Loucy (cell line): Measurements from ENCODE around the gene ERCC3.

Experiments used
- H2AFZ ChIP-seq: fragments of 200-600 bp; sonication (generic); 2 replicates; pipeline ENCODE4 v1.6.0; 2016; ENCODE audit warnings: antibody characterized with exemption, mild to moderate bottlenecking, low read length, moderate library complexity
- H3F3A ChIP-seq: fragments of 200-600 bp; 2 replicates; pipeline ENCODE4 v1.6.0; 2016; ENCODE audit warnings: antibody characterized with exemption, low read depth, mild to moderate bottlenecking
- H3K27me3 ChIP-seq: fragments of 200-600 bp; sonication (generic); 2 replicates; pipeline ENCODE4 v1.6.1; 2014; ENCODE audit warnings: low read length, mild to moderate bottlenecking; ENCODE audit not compliant: insufficient read depth, poor library complexity, severe bottlenecking
- H3K36me3 ChIP-seq: fragments of 200-600 bp; sonication (generic); 2 replicates; pipeline ENCODE4 v1.6.1; 2016; ENCODE audit warnings: low read length; ENCODE audit not compliant: insufficient read depth
- H3K4me1 ChIP-seq: fragments of 200-600 bp; sonication (generic); 2 replicates; pipeline ENCODE4 v1.5.1; 2014; ENCODE audit warnings: low read length, mild to moderate bottlenecking; ENCODE audit not compliant: insufficient read depth, poor library complexity, severe bottlenecking
- H3K4me2 ChIP-seq: fragments of 200-600 bp; sonication (generic); 2 replicates; pipeline ENCODE4 v1.6.0; 2014; ENCODE audit warnings: antibody characterized with exemption, low read length, low read depth, mild to moderate bottlenecking; ENCODE audit not compliant: poor library complexity, severe bottlenecking
- H3K4me3 ChIP-seq: fragments of 200-600 bp; sonication (generic); 2 replicates; pipeline ENCODE4 v1.5.1; 2014; ENCODE audit warnings: low read length, mild to moderate bottlenecking, mixed read lengths; ENCODE audit not compliant: poor library complexity, severe bottlenecking
- H3K79me2 ChIP-seq: fragments of 200-600 bp; sonication (generic); 2 replicates; pipeline ENCODE4 v1.6.1; 2014; ENCODE audit warnings: low read length; ENCODE audit not compliant: insufficient read depth
- H3K9ac ChIP-seq: fragments of 200-600 bp; sonication (generic); 2 replicates; pipeline ENCODE4 v1.6.0; 2014; ENCODE audit warnings: mild to moderate bottlenecking, low read depth, low read length, moderate library complexity; ENCODE audit not compliant: poor library complexity, severe bottlenecking
- H3K9me2 ChIP-seq: fragments of 200-600 bp; sonication (generic); replicated peaks from 2 replicates; pipeline ENCODE4 v1.6.1; 2016; ENCODE audit warnings: low read depth, low read length, mixed read lengths
- H3K9me3 ChIP-seq: fragments of 200-600 bp; sonication (generic); 2 replicates; pipeline ENCODE4 v1.6.1; 2014; ENCODE audit warnings: mild to moderate bottlenecking, antibody characterized with exemption, low read length, low read depth; ENCODE audit not compliant: insufficient read depth
- H4K20me1 ChIP-seq: fragments of 200-600 bp; sonication (generic); 2 replicates; pipeline ENCODE4 v1.6.0; 2014; ENCODE audit warnings: antibody characterized with exemption, low read length, mild to moderate bottlenecking; ENCODE audit not compliant: insufficient read depth, poor library complexity, severe bottlenecking
- CTCF ChIP-seq: fragments of 200-600 bp; sonication (generic); conservative IDR thresholded peaks from 2 replicates; pipeline ENCODE4 v1.5.1; 2014; ENCODE audit warnings: mild to moderate bottlenecking, antibody characterized with exemption, low read length
- EZH2phosphoT487 ChIP-seq: fragments of 200-600 bp; IDR thresholded peaks from 2 replicates; pipeline ENCODE4 v1.6.1; 2018; ENCODE audit warnings: antibody characterized with exemption, mild to moderate bottlenecking, moderate library complexity, borderline replicate concordance

Gene ERCC3

GRCh38 chr2:127293748-127294562 is at the start of gene ERCC3:
TSS of gene ERCC3 (minus strand) at chr2:127294144. CDS start at chr2:127294081, 63 bp downstream.
- Histone ChIP-seq H3K27me3 (no peaks in the 10 kb centered on the region), H3K4me3 (peak within 1 kb of the TSS; percentile 92), H3K9ac (peak within 1 kb of the TSS; percentile 95), H4K20me1 (peaks cover 10% of the 10 kb centered on the region), H3K9me3 (no peaks in the 10 kb centered on the region), H3K4me2 (peak within 1 kb of the TSS; percentile 96), H3F3A (no peaks in the 10 kb centered on the region), H3K4me1 (peaks cover 20% of the 10 kb centered on the region), H2AFZ (peak within 1 kb of the TSS; percentile 92), H3K36me3 (peaks cover 20% of the 10 kb centered on the region; the same call in 1 of the 2 replicates), H3K9me2 (no peaks in the 10 kb centered on the region), H3K79me2 (peaks cover 37% of the 10 kb centered on the region)
- TF ChIP-seq EZH2phosphoT487 = no peak
- TF ChIP-seq CTCF = no peak

- H3K4me1 ChIP-seq = peaks cover 8% of the 10 kb centered on the region
- H3K4me2 ChIP-seq = no peak overlapping the region
- no peaks in the 10 kb centered on the region for H3K9me2 ChIP-seq
- peaks cover 56% of the 10 kb centered on the region for H3K79me2 ChIP-seq
- no peak for TF ChIP-seq EZH2phosphoT487
- TF ChIP-seq CTCF = no peak
- no peaks in the 10 kb centered on the region for H3K9me3 ChIP-seq
- no peak overlapping the region for H3K9ac ChIP-seq
- H3K4me3 ChIP-seq = no peak overlapping the region
- H2AFZ ChIP-seq = no peak overlapping the region
- H4K20me1 ChIP-seq = peaks cover 25% of the 10 kb centered on the region
- no peaks in the 10 kb centered on the region for H3K27me3 ChIP-seq
- no peaks in the 10 kb centered on the region for H3F3A ChIP-seq
- peaks cover 27% of the 10 kb centered on the region; the same call in 1 of the 2 replicates for H3K36me3 ChIP-seq
Observed at GRCh38 chr2:127343277-127343676, 49.3 kb upstream of the ERCC3 start.

- TF ChIP-seq EZH2phosphoT487 = no peak
- TF ChIP-seq CTCF = no peak
- Histone ChIP-seq H2AFZ (no peak overlapping the region), H3K4me1 (no peaks in the 10 kb centered on the region), H3K9me2 (no peaks in the 10 kb centered on the region), H3K36me3 (peaks cover 38% of the 10 kb centered on the region; the same call in 1 of the 2 replicates), H3K4me2 (no peak overlapping the region), H3K79me2 (peaks cover 44% of the 10 kb centered on the region), H3K9me3 (no peaks in the 10 kb centered on the region), H3F3A (no peaks in the 10 kb centered on the region), H3K4me3 (no peak overlapping the region), H4K20me1 (peaks cover 16% of the 10 kb centered on the region), H3K27me3 (no peaks in the 10 kb centered on the region), H3K9ac (no peak overlapping the region)
Observed at GRCh38 chr2:127342101-127342500, 48.2 kb upstream of the ERCC3 start.
